Measurements from ENCODE around the gene MUL1.
A peak's percentile ranks its signal among the peaks of the same experiment; 100 is the strongest.

The MUL1 gene

GRCh38 chr1:20478057-20478635 is 29.8 kb downstream of the MUL1 start:
- no peak overlapping the region for H3K4me3 ChIP-seq (ENCODE audit: low read depth, low read length)
- no peaks in the 10 kb centered on the region for H3K9me3 ChIP-seq (ENCODE audit: control insufficient read depth, insufficient read depth, low read depth, low read length)
- H3K4me1 ChIP-seq (ENCODE audit: control insufficient read depth, insufficient read depth, low read length): peaks cover 4% of the 10 kb centered on the region
- no peak overlapping the region for H3K27ac ChIP-seq (ENCODE audit: extremely low read depth, low read depth, low read length)
- ChIA-PET POLR2A (no interaction called here), CTCF (no interaction called here)
- H3K36me3 ChIP-seq (ENCODE audit: control insufficient read depth in 2 of 2, insufficient read depth in 1 of 2, low read length in 2 of 2): no peaks in the 10 kb centered on the region
- TF ChIP-seq ZNF23 (tag by site-specific recombination; IDR thresholded peaks at IDR 0.05; ENCODE audit: borderline replicate concordance): no peak
- TF ChIP-seq OVOL3 (tag by site-specific recombination; IDR thresholded peaks at IDR 0.05): no peak
- TF ChIP-seq ZNF391 (tag by site-specific recombination; IDR thresholded peaks at IDR 0.05; ENCODE audit: borderline replicate concordance, low read depth): no peak

- H3K4me3 ChIP-seq (ENCODE audit: low read depth, low read length): no peak overlapping the region
- peaks cover 4% of the 10 kb centered on the region for H3K4me1 ChIP-seq (ENCODE audit: control insufficient read depth, insufficient read depth, low read length)
- POLR2A ChIA-PET: no interaction called here
- no peaks in the 10 kb centered on the region for H3K9me3 ChIP-seq (ENCODE audit: control insufficient read depth, insufficient read depth, low read depth, low read length)
- CTCF ChIA-PET: interaction anchor here (0.5 kb wide), 1 partner anchor 109 kb away, joined by 4 read pairs; no protein-coding TSS in a partner anchor
- TF ChIP-seq ZFP69B (tag by site-specific recombination; IDR thresholded peaks at IDR 0.05): no peak
- no peaks in the 10 kb centered on the region for H3K36me3 ChIP-seq (ENCODE audit: control insufficient read depth in 2 of 2, insufficient read depth in 1 of 2, low read length in 2 of 2)
- H3K27ac ChIP-seq (ENCODE audit: extremely low read depth, low read depth, low read length): no peak overlapping the region
Measured at GRCh38 chr1:20477348-20478056, 30.4 kb downstream of the MUL1 start.

- ChIA-PET CTCF (interaction anchor here (0.5 to 1.1 kb wide), 5 partner anchors 9 to 1480 kb away, joined by 3 to 4 read pairs (median 3); partner anchors contain the start of gene CAMK2N1), POLR2A (no interaction called here)
- H3K9me3 ChIP-seq (ENCODE audit: control insufficient read depth, insufficient read depth, low read depth, low read length): no peaks in the 10 kb centered on the region
- H3K4me1 ChIP-seq (ENCODE audit: control insufficient read depth, insufficient read depth, low read length): peaks cover 4% of the 10 kb centered on the region
- H3K36me3 ChIP-seq (ENCODE audit: control insufficient read depth in 2 of 2, insufficient read depth in 1 of 2, low read length in 2 of 2): no peaks in the 10 kb centered on the region
- no peak overlapping the region for H3K27ac ChIP-seq (ENCODE audit: extremely low read depth, low read depth, low read length)
- H3K4me3 ChIP-seq (ENCODE audit: low read depth, low read length): no peak overlapping the region
- 0 out of 2 replicates have a peak, but pooled peaks have one; percentile 6 for TF ChIP-seq ZIC2 (tag by site-specific recombination; IDR thresholded peaks at IDR 0.05)
- TF ChIP-seq ZNF341 (tag by site-specific recombination; IDR thresholded peaks at IDR 0.05; ENCODE audit: low read depth): peak; percentile 78
- peak; percentile 84 for TF ChIP-seq GLIS1 (tag by site-specific recombination; IDR thresholded peaks at IDR 0.05)
- no peak for TF ChIP-seq HOXA7 (CRISPR knock-in tag; IDR thresholded peaks at IDR 0.05; ENCODE audit: borderline replicate concordance)
- no peak for TF ChIP-seq SP7 (tag by site-specific recombination; IDR thresholded peaks at IDR 0.05)
- no peak for TF ChIP-seq ZNF391 (tag by site-specific recombination; IDR thresholded peaks at IDR 0.05; ENCODE audit: borderline replicate concordance, low read depth)
- TF ChIP-seq ZSCAN30 (tag by site-specific recombination; IDR thresholded peaks at IDR 0.05): no peak
- TF ChIP-seq ZBTB20 (tag by site-specific recombination; IDR thresholded peaks at IDR 0.05): 0 out of 2 replicates have a peak, but pooled peaks have one; percentile 17
- peak; percentile 39; the same call in 1 of the 2 replicates for TF ChIP-seq ZEB2 (tag by site-specific recombination; IDR thresholded peaks at IDR 0.05)
- TF ChIP-seq KLF1 (tag by site-specific recombination; IDR thresholded peaks at IDR 0.05): peak; percentile 78
- peak; percentile 57; the same call in 1 of the 2 replicates for TF ChIP-seq ZFHX2 (tag by site-specific recombination; conservative IDR thresholded peaks at IDR 0.05)
- peak; percentile 15; the same call in 1 of the 2 replicates for TF ChIP-seq SP2 (tag by site-specific recombination; IDR thresholded peaks at IDR 0.05)
- TF ChIP-seq AEBP2 (tag by site-specific recombination; IDR thresholded peaks at IDR 0.05; ENCODE audit: borderline replicate concordance): no peak
- no peak for TF ChIP-seq KLF10 (tag by site-specific recombination; IDR thresholded peaks at IDR 0.05)
- no peak for TF ChIP-seq ZNF560 (tag by site-specific recombination; IDR thresholded peaks at IDR 0.05; ENCODE audit: borderline replicate concordance)
- peak; percentile 56; the same call in 1 of the 2 replicates for TF ChIP-seq GLIS2 (tag by site-specific recombination; IDR thresholded peaks at IDR 0.05)
- no peak for TF ChIP-seq ZSCAN18 (tag by site-specific recombination; IDR thresholded peaks at IDR 0.05)
- no peak for TF ChIP-seq ZNF48 (tag by site-specific recombination; IDR thresholded peaks at IDR 0.05)
- TF ChIP-seq PATZ1 (tag by site-specific recombination; IDR thresholded peaks at IDR 0.05): peak; percentile 59
- TF ChIP-seq KLF16 (tag by site-specific recombination; IDR thresholded peaks at IDR 0.05): 0 out of 2 replicates have a peak, but pooled peaks have one; percentile 22
Measured at GRCh38 chr1:20476265-20477038, 31.5 kb downstream of the MUL1 start.

All from HEK293 (cell line).